Lower leg skin (tissue), 4 donors: Measurements from ENCODE around the gene UBE2F. TPM values are rescaled to one million over a fixed set of nuclear protein-coding genes. Genes with fewer than 3 reads are reported as not detected.
A peak's percentile ranks its signal among the peaks of the same experiment; 100 is the strongest.

Experiments
- DNase-seq, 2 donors: peaks; one replicate each; pipeline ENCODE4 v3.0.0-alpha.2; 2019; ENCODE audit warnings: low spot score in 2 of 2
- H3K4me3 ChIP-seq: fragments of 200-600 bp; sonication (generic); 2 replicates; pipeline ENCODE4 v1.5.1; 2017; ENCODE audit warnings: mild to moderate bottlenecking, low read depth; ENCODE audit not compliant: poor library complexity, severe bottlenecking
- POLR2A ChIP-seq, 2 donors: fragments of 450-650 bp; IDR thresholded peaks; one replicate each; pipeline ENCODE4 v1.6.1; 2016 to 2017; ENCODE audit warnings: antibody characterized with exemption in 2 of 2, mild to moderate bottlenecking in 1 of 2, moderate library complexity in 1 of 2
- WGBS, 2 donors: methylation state at CpG; one replicate each; pipeline ENCODE4 v1.1.5; 2018; 5-methylcytosine and 5-hydroxymethylcytosine counted together
- intact Hi-C: fragments of 100-400 bp; cut with DNase I; formaldehyde crosslinking; loops from one replicate; pipeline ENCODE4 v1.15.0; 2023; ENCODE audit warnings: low total_unique reads
- total RNA-seq, 4 donors: library from RNA; depleted of rRNA; stranded (reverse); fragments of >200 nt; gene quantifications; one replicate each; pipeline ENCODE4 v1.1.0, GENCODE V29; 2016
- TF ChIP-seq, protein P1 (sequence below), 3 donors: fragments of 450-650 bp; IDR thresholded peaks; one replicate each; pipeline ENCODE4 v1.5.1; 2016; ENCODE audit warnings: antibody characterized with exemption in 3 of 3, mild to moderate bottlenecking in 3 of 3, moderate library complexity in 2 of 3

UBE2F gene
- total RNA-seq, 4 donors from 2014 or later = 32.8 to 46.9 (median 33.3) TPM

GRCh38 chr2:238038203-238038602 is 71.4 kb downstream of the UBE2F start:
- 98% methylated on average over 8 of the region's 8 CpGs for WGBS, 2 donors
- TF ChIP-seq, protein P1, sequence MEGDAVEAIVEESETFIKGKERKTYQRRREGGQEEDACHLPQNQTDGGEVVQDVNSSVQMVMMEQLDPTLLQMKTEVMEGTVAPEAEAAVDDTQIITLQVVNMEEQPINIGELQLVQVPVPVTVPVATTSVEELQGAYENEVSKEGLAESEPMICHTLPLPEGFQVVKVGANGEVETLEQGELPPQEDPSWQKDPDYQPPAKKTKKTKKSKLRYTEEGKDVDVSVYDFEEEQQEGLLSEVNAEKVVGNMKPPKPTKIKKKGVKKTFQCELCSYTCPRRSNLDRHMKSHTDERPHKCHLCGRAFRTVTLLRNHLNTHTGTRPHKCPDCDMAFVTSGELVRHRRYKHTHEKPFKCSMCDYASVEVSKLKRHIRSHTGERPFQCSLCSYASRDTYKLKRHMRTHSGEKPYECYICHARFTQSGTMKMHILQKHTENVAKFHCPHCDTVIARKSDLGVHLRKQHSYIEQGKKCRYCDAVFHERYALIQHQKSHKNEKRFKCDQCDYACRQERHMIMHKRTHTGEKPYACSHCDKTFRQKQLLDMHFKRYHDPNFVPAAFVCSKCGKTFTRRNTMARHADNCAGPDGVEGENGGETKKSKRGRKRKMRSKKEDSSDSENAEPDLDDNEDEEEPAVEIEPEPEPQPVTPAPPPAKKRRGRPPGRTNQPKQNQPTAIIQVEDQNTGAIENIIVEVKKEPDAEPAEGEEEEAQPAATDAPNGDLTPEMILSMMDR (IDR thresholded peaks at IDR 0.05) = no peak
- no peak for TF ChIP-seq POLR2A (IDR thresholded peaks at IDR 0.05)
- DNase-seq = no peak
- intact Hi-C loops = no loop called here
- H3K4me3 ChIP-seq = no peak overlapping the region

DNA sequence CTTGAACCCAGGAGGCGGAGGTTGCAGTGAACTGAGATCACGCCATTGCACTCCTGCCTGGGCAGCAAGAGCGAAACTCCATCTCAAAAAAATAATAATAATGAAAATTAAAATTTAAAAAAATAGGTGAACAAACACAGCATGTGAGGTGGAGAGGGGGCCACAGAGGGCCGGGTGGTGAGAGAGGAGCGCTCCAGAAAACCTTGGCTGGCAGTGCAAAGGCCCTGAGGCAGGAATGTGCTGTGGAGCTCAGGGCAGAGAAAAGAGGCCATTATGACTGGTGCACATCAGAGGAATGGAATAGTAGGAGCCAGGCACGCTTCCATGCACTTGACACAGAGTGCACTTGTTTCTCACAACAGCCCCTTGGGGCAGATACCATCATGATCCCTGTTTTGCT is 72.3 kb downstream of the UBE2F start:
- intact Hi-C loops = no loop called here
- peak in 1 of 2 donors; percentile 31 for DNase-seq
- H3K4me3 ChIP-seq = no peak overlapping the region
- WGBS, 2 donors = 96 to 97% methylated on average over 6 of the region's 6 CpGs
- TF ChIP-seq, protein P1 (IDR thresholded peaks at IDR 0.05) = no peak
- TF ChIP-seq POLR2A (IDR thresholded peaks at IDR 0.05) = no peak

DNA sequence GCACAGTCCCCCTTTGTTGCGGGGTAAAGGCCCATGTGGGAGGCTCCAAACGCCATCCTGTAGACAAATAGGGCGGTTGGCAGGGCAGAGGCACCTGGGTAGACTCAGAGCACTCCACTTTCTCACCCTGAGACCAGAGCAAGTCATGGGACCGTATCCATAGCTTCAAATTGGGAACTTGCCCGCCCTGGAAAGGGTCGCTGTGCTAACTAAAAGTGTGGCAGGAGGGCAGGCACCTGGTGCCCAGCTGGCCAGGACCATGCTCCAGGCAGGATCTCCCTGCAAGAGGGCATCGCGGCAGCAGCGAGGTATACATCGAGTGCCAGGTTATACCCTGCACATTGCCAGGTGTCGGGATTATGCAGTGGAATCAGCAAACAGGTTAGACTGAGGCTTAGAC is 73.2 kb downstream of the UBE2F start:
- 91 to 93% methylated on average over 11 of the region's 11 CpGs for WGBS, 2 donors

DNA sequence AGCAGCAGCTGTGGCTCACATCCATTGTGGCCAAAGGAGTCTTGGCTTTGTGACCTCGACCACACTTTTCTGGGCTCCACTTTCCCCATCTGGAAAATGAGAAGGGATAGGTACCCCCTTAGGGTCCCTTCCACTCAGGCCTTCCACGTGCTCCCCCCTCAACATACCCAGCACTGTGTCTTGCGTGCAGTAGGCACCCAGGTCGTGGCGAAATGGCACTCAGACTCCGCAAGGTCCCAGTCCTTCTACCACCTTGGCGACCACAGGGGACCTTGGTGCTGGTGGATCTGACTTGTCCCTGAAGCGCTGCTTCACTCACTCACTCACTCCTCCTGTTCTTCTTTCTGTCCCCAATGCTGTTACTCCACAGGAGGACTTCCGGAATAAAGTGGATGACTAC is 74.1 kb downstream of the UBE2F start:
- intact Hi-C loops = no loop called here
- TF ChIP-seq, protein P1 (IDR thresholded peaks at IDR 0.05) = no peak
- no peak for TF ChIP-seq POLR2A (IDR thresholded peaks at IDR 0.05)
- no peak overlapping the region for H3K4me3 ChIP-seq
- DNase-seq = peak in 1 of 2 donors; percentile 61
- WGBS, 2 donors = 81 to 82% methylated on average over 9 of the region's 9 CpGs

More for the DNA sequence above, 73.2 kb downstream of the UBE2F start:
- TF ChIP-seq, protein P1 (IDR thresholded peaks at IDR 0.05) = no peak
- no peak for TF ChIP-seq POLR2A (IDR thresholded peaks at IDR 0.05)
- DNase-seq = peak in 1 of 2 donors; percentile 66
- intact Hi-C loops = no loop called here
- no peak overlapping the region for H3K4me3 ChIP-seq

DNA sequence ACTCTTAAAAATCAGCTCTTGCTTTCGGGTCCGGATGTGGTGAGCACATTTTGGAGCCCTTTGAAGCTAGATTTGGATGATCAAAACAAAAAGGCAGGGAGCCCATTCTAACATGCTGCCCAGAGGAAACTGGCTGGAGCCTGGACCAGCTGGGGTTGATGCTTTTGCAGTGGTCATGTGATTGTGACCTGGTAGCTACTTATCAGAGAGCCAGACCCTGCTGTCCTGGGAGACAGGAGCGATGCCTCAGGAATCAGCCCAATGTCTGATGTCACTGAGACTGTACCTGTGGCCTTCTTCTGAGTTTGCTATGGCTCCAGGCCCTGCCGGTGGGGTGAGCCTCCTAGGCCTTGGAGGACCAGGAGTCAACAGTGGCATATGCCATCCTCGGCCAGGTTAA is 75.3 kb downstream of the UBE2F start:
- peak in 1 of 2 donors; percentile 42 for DNase-seq
- no peak overlapping the region for H3K4me3 ChIP-seq
- WGBS, 2 donors = 90 to 97% methylated on average over 5 of the region's 5 CpGs
- TF ChIP-seq, protein P1 (IDR thresholded peaks at IDR 0.05) = no peak
- no peak for TF ChIP-seq POLR2A (IDR thresholded peaks at IDR 0.05)
- intact Hi-C loops = no loop called here
